AG09319 (cell line): Measurements from ENCODE around the gene MFF.

Source experiments
- DNase-seq: peaks from one replicate; pipeline ENCODE4 v3.0.0-alpha.2; 2010; ENCODE audit warnings: low read depth; ENCODE audit errors: extremely low read depth
- TF ChIP-seq, protein P1 (sequence below): IDR thresholded peaks from 2 replicates; pipeline ENCODE4 v1.5.1; 2011; ENCODE audit warnings: low read depth, mild to moderate bottlenecking, inconsistent platforms, low read length, moderate library complexity

MFF gene

DNA sequence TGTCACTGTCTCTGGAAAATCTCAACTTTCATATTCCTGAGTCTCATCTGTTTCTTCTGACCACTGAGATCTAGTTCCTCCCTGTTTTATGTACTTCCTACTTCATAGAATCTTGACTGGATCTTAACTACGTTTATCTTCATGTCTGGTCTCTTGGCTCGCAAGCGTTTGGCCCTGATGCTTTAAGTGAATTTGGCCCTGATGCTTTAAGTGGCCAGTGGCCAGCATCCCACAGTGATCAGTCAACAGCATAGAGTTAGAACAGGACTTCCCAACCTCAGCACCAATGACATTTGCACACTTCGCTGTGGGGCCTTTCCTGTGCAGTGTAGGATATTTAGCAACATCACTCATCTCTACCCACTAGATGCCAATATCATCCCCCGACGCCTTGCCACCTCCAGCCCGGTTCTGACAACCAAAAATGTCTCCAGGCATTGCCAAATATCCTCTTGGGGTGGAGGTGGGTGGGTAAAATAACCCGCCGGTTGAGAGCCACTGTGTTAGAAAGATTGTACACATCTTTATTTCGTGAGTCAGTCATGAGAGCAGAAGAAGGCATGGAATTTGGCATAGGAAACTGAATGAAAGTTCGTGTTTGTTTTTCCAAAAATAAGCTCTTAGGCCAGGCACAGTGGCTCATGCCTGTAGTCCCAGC lies 41.8 kb downstream of the MFF start:
- DNase-seq: peak; percentile 52
- TF ChIP-seq, protein P1, sequence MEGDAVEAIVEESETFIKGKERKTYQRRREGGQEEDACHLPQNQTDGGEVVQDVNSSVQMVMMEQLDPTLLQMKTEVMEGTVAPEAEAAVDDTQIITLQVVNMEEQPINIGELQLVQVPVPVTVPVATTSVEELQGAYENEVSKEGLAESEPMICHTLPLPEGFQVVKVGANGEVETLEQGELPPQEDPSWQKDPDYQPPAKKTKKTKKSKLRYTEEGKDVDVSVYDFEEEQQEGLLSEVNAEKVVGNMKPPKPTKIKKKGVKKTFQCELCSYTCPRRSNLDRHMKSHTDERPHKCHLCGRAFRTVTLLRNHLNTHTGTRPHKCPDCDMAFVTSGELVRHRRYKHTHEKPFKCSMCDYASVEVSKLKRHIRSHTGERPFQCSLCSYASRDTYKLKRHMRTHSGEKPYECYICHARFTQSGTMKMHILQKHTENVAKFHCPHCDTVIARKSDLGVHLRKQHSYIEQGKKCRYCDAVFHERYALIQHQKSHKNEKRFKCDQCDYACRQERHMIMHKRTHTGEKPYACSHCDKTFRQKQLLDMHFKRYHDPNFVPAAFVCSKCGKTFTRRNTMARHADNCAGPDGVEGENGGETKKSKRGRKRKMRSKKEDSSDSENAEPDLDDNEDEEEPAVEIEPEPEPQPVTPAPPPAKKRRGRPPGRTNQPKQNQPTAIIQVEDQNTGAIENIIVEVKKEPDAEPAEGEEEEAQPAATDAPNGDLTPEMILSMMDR: no peak

DNA sequence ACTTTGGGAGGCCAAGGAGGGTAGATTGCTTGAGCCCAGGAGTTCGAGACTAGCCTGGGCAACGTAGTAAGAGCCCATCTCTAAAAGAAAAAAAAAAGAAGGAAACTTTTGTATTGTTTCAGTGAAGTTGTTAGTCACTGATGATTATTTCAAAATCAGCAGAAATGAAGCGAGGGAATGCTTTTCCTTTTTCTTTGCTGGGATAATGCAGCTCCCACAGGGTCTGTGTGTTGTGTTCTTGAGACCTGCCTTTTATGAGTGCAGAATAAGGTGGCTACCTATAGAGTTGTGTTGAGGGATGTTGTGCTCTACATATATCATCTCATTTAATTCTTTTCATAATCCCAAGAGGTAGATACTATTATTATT lies 42.4 kb downstream of the MFF start:
- TF ChIP-seq, protein P1: no peak
- no peak for DNase-seq

DNA sequence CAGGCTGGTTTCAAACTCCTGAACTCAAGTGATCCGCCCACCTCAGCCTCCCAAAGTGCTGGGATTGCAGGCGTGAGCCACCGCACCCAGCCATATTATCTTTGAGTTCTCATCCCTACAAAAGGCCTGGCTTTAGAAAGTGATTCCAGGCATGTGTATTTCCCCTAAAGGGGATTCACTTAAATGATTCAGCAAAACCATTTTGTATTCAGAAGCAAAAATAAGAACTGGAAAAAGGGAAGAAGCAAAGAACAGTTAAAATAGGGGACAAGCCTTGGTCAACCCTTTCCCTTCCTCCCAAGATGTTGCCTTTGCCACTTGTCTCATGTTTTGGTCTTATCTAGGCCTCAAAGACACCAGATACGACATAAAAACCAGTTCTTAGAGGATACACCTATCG lies 43.5 kb downstream of the MFF start:
- TF ChIP-seq, protein P1: no peak
- no peak for DNase-seq

DNA sequence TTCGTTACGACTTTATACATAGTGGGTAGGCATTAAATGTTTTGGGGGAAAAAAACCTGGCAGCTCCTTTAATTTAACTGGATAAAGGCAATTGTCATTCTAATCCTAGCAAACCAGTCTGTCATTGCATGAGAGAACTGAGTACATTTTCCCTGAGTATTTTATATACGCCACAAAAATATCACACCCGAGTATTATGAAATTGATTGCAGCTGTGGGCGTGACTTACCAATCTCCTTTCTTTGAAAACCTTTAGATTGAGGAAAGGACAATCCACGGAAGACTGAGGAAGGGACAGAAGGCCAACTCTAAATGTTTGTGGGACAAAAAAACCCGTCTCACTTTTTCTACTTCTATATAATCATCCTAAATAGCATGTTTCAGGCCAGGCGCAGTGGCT lies 45.0 kb downstream of the MFF start:
- TF ChIP-seq, protein P1: no peak
- no peak for DNase-seq

DNA sequence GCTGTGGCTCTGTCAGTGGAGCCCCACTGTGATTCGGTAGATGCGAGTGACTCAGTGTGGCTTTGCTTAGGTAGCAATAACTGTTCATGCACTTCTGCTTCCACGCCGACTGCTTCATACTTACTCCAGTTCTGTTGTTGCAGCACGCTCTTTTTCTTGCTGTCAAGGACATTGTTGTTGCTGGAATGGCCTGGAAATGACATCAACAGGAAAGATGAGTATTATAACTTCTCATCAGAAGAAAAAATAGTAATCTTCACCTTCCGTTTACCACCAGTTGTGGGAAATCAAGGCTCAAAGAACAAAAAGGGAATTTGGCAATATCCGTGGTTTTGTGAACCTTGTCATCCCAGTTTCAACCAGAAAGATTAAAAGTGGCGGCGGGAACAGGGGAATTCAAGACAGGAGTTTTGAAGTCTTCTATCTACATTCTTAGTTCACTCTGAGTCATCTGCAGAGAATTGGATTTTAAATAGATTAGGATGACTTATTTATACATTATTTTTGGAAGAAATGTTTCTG lies 45.8 kb downstream of the MFF start:
- TF ChIP-seq, protein P1: no peak
- DNase-seq: no peak

DNA sequence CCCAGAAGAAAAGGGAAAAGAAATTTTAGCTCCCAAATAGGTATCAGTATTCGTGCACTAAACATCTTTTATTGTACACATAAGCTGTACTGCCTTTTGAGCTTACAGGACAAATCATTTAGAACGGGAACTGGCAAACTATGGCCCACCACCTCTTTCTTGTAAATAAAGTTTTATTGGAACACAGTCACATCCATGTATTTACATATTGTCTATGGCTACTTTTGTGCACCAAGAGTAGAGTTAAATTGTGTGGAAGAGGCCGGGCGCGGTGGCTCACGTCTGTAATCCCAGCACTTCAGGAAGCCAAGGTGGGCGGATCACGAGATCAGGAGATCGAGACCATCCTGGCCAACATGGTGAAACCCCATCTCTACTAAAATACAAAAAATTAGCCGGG lies 48.3 kb downstream of the MFF start:
- no peak for DNase-seq
- TF ChIP-seq, protein P1: no peak

DNA sequence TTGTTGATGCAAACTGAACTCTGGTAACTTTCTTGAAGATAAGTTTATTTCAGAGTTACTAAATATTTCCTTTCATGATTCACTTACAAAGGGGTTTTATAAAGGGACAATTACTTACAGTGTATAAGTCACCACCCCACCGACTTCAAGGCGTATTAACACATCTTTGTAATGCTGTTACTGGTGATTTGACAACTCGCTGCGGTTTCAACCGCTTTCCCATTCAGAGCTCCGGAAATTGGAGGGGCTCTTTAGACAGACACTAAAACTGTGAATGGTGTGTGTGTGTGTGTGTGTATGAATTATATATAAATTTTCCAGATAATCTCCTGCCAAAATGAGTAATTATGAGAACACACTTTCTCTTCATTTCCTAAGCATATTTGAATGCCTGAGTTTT lies 49.1 kb downstream of the MFF start:
- no peak for DNase-seq
- TF ChIP-seq, protein P1: no peak
